Kidney epithelial cell (primary cell): ENCODE results near the gene CDIPT. TPM values are rescaled to one million over a fixed set of nuclear protein-coding genes. Genes with fewer than 3 reads are reported as not detected.

Experiments used
- DNase-seq: peaks from one replicate; pipeline ENCODE4 v3.0.0-alpha.2; 2010; ENCODE audit warnings: low read depth
- H3K27me3 ChIP-seq: 2 replicates; pipeline ENCODE4 v1.6.0; 2011; ENCODE audit warnings: low read length; ENCODE audit not compliant: control insufficient read depth, insufficient read depth
- H3K36me3 ChIP-seq: 2 replicates; pipeline ENCODE4 v1.5.1; 2011; ENCODE audit warnings: low read length; ENCODE audit not compliant: control insufficient read depth, insufficient read depth
- H3K4me3 ChIP-seq: 2 replicates; pipeline ENCODE4 v1.5.1; 2011; ENCODE audit warnings: low read depth, mild to moderate bottlenecking, control low read depth, low read length
- CTCF ChIP-seq: IDR thresholded peaks from 2 replicates; pipeline ENCODE4 v1.5.1; 2011; ENCODE audit warnings: mild to moderate bottlenecking, moderate library complexity, low read length, control low read depth, inconsistent platforms; ENCODE audit not compliant: insufficient read depth, poor library complexity, severe bottlenecking
- total RNA-seq: library from RNA; depleted of rRNA; stranded (reverse); fragments of >200 nt; gene quantifications from 2 replicates; pipeline ENCODE4 v1.2.3, GENCODE V29; 2015

CDIPT gene
- total RNA-seq, 1 donor from 2014 or later = 83.9 TPM

- DNase-seq = no peak
- Histone ChIP-seq H3K27me3 (no peaks in the 10 kb centered on the region), H3K4me3 (no peak overlapping the region), H3K36me3 (peaks cover 4% of the 10 kb centered on the region)
- TF ChIP-seq CTCF = no peak
Measured at GRCh38 chr16:29842732-29843346, 20.2 kb downstream of the CDIPT start.

GRCh38 chr16:29841631-29842030 is 21.4 kb downstream of the CDIPT start:
- no peak for TF ChIP-seq CTCF
- no peak overlapping the region for H3K4me3 ChIP-seq
- no peaks in the 10 kb centered on the region for H3K27me3 ChIP-seq
- DNase-seq = no peak
- H3K36me3 ChIP-seq = peaks cover 4% of the 10 kb centered on the region

GRCh38 chr16:29840240-29840639 is 22.8 kb downstream of the CDIPT start:
- Histone ChIP-seq H3K27me3 (no peaks in the 10 kb centered on the region), H3K36me3 (peaks cover 4% of the 10 kb centered on the region), H3K4me3 (no peak overlapping the region)
- TF ChIP-seq CTCF = no peak
- DNase-seq = no peak

- peaks cover 7% of the 10 kb centered on the region for H3K36me3 ChIP-seq
- H3K4me3 ChIP-seq = no peak overlapping the region
- no peaks in the 10 kb centered on the region for H3K27me3 ChIP-seq
- no peak for DNase-seq
- no peak for TF ChIP-seq CTCF
Measured at GRCh38 chr16:29839822-29840221, 23.2 kb downstream of the CDIPT start.

- no peak for DNase-seq
- no peaks in the 10 kb centered on the region for H3K27me3 ChIP-seq
- TF ChIP-seq CTCF = no peak
- H3K4me3 ChIP-seq = no peak overlapping the region
- H3K36me3 ChIP-seq = peaks cover 7% of the 10 kb centered on the region
Measured at GRCh38 chr16:29837841-29838240, 25.2 kb downstream of the CDIPT start.

GRCh38 chr16:29836623-29837022 is 26.4 kb downstream of the CDIPT start:
- peaks cover 7% of the 10 kb centered on the region for H3K36me3 ChIP-seq

More at GRCh38 chr16:29836623-29837022, 26.4 kb downstream of the CDIPT start:
- no peak overlapping the region for H3K4me3 ChIP-seq
- H3K27me3 ChIP-seq = no peaks in the 10 kb centered on the region
- no peak for DNase-seq
- no peak for TF ChIP-seq CTCF
